DND-41 (cell line): Measurements from ENCODE around the gene PDE4D.

Source experiments
- ATAC-seq: fragments of 200-7000 bp; cut with Tn5 transposase; 3 replicates; pipeline ENCODE4 v1.9.1; 2021; ENCODE audit warnings: low read depth; ENCODE audit not compliant: insufficient read depth
- DNase-seq: peaks from one replicate; pipeline ENCODE4 v3.0.0-alpha.2; 2020
- H2AFZ ChIP-seq: 2 replicates; pipeline ENCODE4 v1.6.0; 2012; ENCODE audit warnings: low read depth, low read length
- H3K27ac ChIP-seq: 2 replicates; pipeline ENCODE4 v1.5.1; 2012; ENCODE audit warnings: low read length, inconsistent platforms
- H3K27me3 ChIP-seq: fragments of 200-600 bp; sonication (generic); 2 replicates; pipeline ENCODE4 v1.6.0; 2012; ENCODE audit warnings: low read length, mild to moderate bottlenecking, inconsistent platforms; ENCODE audit not compliant: insufficient read depth, poor library complexity
- H3K36me3 ChIP-seq: 2 replicates; pipeline ENCODE4 v1.5.1; 2012; ENCODE audit warnings: low read length, inconsistent platforms; ENCODE audit not compliant: insufficient read depth
- H3K4me1 ChIP-seq: 2 replicates; pipeline ENCODE4 v1.5.1; 2012; ENCODE audit warnings: mild to moderate bottlenecking, low read length; ENCODE audit not compliant: insufficient read depth
- H3K4me2 ChIP-seq: 2 replicates; pipeline ENCODE4 v1.6.0; 2012; ENCODE audit warnings: mild to moderate bottlenecking, moderate library complexity, low read length, inconsistent platforms; ENCODE audit not compliant: insufficient read depth
- H3K4me3 ChIP-seq, 2 experiments: fragments of 200-600 bp in 1 of 2; shearing (Covaris generic) in 1 of 2; 2 replicates each; pipeline ENCODE4 v1.5.1; 2012 to 2016; ENCODE audit warnings: inconsistent platforms in 2 of 2, low read length in 2 of 2, mild to moderate bottlenecking in 2 of 2, low read depth in 1 of 2, moderate library complexity in 1 of 2
- H3K79me2 ChIP-seq: 2 replicates; pipeline ENCODE4 v1.6.0; 2012; ENCODE audit warnings: low read length, inconsistent platforms; ENCODE audit not compliant: insufficient read depth
- H3K9ac ChIP-seq: 2 replicates; pipeline ENCODE4 v1.6.0; 2012; ENCODE audit warnings: low read depth, mild to moderate bottlenecking, inconsistent platforms, low read length, moderate library complexity
- H3K9me3 ChIP-seq: 2 replicates; pipeline ENCODE4 v1.5.1; 2012; ENCODE audit warnings: low read length, moderate library complexity, mild to moderate bottlenecking, inconsistent platforms; ENCODE audit not compliant: insufficient read depth, severe bottlenecking
- H4K20me1 ChIP-seq: 2 replicates; pipeline ENCODE4 v1.6.0; 2012; ENCODE audit warnings: low read length; ENCODE audit not compliant: insufficient read depth
- CTCF ChIP-seq: IDR thresholded peaks from 2 replicates; pipeline ENCODE4 v1.5.1; 2012; ENCODE audit warnings: borderline replicate concordance, low read length, moderate library complexity, mild to moderate bottlenecking; ENCODE audit not compliant: poor library complexity, severe bottlenecking; ENCODE audit errors: extremely low read depth
- EZH2 ChIP-seq: IDR thresholded peaks from 3 replicates; pipeline ENCODE4 v1.6.1; 2012; ENCODE audit warnings: borderline replicate concordance, low read depth, mild to moderate bottlenecking, moderate library complexity, low read length, inconsistent platforms; ENCODE audit not compliant: severe bottlenecking

PDE4D gene

GRCh38 chr5:59922220-59922619 is 28.7 kb upstream of the PDE4D start:
- H4K20me1 ChIP-seq = no peaks in the 10 kb centered on the region
- H3K27me3 ChIP-seq = no peaks in the 10 kb centered on the region
- H3K4me3 ChIP-seq = no peak overlapping the region
- H3K4me1 ChIP-seq = no peaks in the 10 kb centered on the region
- no peak for ATAC-seq
- no peaks in the 10 kb centered on the region for H3K79me2 ChIP-seq
- H3K9me3 ChIP-seq = no peaks in the 10 kb centered on the region
- no peaks in the 10 kb centered on the region for H3K36me3 ChIP-seq
- H3K4me2 ChIP-seq = no peak overlapping the region
- no peak overlapping the region for H3K9ac ChIP-seq
- no peak overlapping the region for H3K27ac ChIP-seq
- DNase-seq = no peak
- no peak overlapping the region for H2AFZ ChIP-seq
- TF ChIP-seq EZH2 = no peak
- no peak for TF ChIP-seq CTCF

- Histone ChIP-seq H4K20me1 (no peaks in the 10 kb centered on the region), H3K27ac (no peak overlapping the region), H3K9ac (no peak overlapping the region), H3K4me2 (no peak overlapping the region), H3K36me3 (no peaks in the 10 kb centered on the region), H3K9me3 (no peaks in the 10 kb centered on the region), H3K4me1 (no peaks in the 10 kb centered on the region), H3K27me3 (no peaks in the 10 kb centered on the region), H3K4me3 (no peak overlapping the region), H2AFZ (no peak overlapping the region), H3K79me2 (no peaks in the 10 kb centered on the region)
- ATAC-seq = no peak
- no peak for DNase-seq
- TF ChIP-seq CTCF = no peak
- TF ChIP-seq EZH2 = no peak
These were observed 28.3 kb upstream of the PDE4D start for GRCh38 chr5:59921816-59922215.

DNA sequence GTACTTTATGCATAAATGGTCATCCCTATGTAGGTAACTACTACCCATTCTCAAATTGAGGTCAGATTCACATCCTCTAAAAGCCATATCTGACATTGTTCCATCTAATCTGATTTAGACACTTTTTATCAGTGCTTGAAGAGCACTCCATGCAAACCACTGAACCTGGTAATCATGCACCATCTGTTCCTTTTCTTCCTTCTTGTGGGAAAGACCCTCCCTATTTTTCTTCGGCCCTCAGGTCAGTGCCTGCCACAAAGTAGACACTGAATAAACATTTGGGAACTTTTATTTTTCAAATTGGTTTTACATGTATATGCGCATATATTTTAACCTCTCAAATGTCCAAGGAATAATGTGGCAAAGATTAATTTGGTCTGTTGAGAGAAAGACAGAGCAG is 26.0 kb upstream of the PDE4D start:
- Histone ChIP-seq H3K9ac (no peak overlapping the region), H3K4me2 (no peak overlapping the region), H2AFZ (no peak overlapping the region), H4K20me1 (no peaks in the 10 kb centered on the region), H3K27me3 (no peaks in the 10 kb centered on the region), H3K27ac (no peak overlapping the region), H3K4me3 (no peak overlapping the region), H3K9me3 (no peaks in the 10 kb centered on the region), H3K79me2 (no peaks in the 10 kb centered on the region), H3K36me3 (no peaks in the 10 kb centered on the region), H3K4me1 (no peaks in the 10 kb centered on the region)
- ATAC-seq (no peak), DNase-seq (no peak)
- no peak for TF ChIP-seq CTCF
- TF ChIP-seq EZH2 = no peak

DNA sequence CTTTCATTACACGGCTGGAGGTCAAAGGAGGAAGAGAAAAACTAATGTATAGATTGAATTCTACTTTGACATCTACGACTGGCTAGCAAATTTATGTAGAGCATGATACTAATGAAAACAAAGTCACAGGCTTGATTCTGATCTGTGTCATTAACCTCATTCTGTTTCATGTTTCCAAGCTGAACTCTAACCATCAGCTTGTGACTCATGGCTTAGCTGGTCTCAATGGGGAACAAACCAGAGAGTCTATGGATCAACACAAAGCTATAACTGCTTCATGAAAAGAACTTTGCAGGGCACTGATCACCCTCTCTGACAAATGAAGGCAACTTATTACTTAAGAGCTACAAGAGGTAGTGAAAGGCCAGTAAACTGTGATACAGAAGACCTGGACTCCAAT is 23.6 kb upstream of the PDE4D start:
- no peaks in the 10 kb centered on the region for H4K20me1 ChIP-seq
- H3K4me2 ChIP-seq = no peak overlapping the region
- no peaks in the 10 kb centered on the region for H3K9me3 ChIP-seq
- no peaks in the 10 kb centered on the region for H3K4me1 ChIP-seq
- TF ChIP-seq EZH2 = no peak
- no peak for TF ChIP-seq CTCF
- no peaks in the 10 kb centered on the region for H3K79me2 ChIP-seq
- H3K9ac ChIP-seq = no peak overlapping the region
- ATAC-seq (no peak), DNase-seq (no peak)
- H3K4me3 ChIP-seq = no peak overlapping the region
- no peaks in the 10 kb centered on the region for H3K27me3 ChIP-seq
- no peak overlapping the region for H2AFZ ChIP-seq
- no peak overlapping the region for H3K27ac ChIP-seq
- no peaks in the 10 kb centered on the region for H3K36me3 ChIP-seq
